Measurements from ENCODE around the gene BEGAIN. TPM values are rescaled to one million over a fixed set of nuclear protein-coding genes. Genes with fewer than 3 reads are reported as not detected.

BEGAIN gene
- total RNA-seq = 0.68 TPM
- long read RNA-seq, partial matches to known transcripts = 0 of 1 reads
- long read RNA-seq, other reads (novel, unspliced or antisense) = 1 of 1 reads

- ATAC-seq (no peak), DNase-seq (ENCODE audit: missing footprints) (peak; percentile 33)
- intact Hi-C loops (cut with DNase I) = no loop called here
Observed at GRCh38 chr14:100587086-100587762, at the start of gene BEGAIN. BEGAIN (minus strand) TSS chr14:100587417; CDS start chr14:100587290, 127 bp downstream.

- DNase-seq (ENCODE audit: missing footprints) (no peak), ATAC-seq (no peak)
- intact Hi-C loops (cut with DNase I) = no loop called here
Observed at GRCh38 chr14:100636559-100636958, 49.3 kb upstream of the BEGAIN start.

- DNase-seq (ENCODE audit: missing footprints) (no peak), ATAC-seq (no peak)
- intact Hi-C loops (cut with DNase I) = no loop called here
Observed at GRCh38 chr14:100634026-100634425, 46.8 kb upstream of the BEGAIN start.

GRCh38 chr14:100633406-100633805 lies 46.2 kb upstream of the BEGAIN start:
- ATAC-seq (no peak), DNase-seq (ENCODE audit: missing footprints) (no peak)
- intact Hi-C loops (cut with DNase I) = no loop called here

GRCh38 chr14:100629696-100630095 lies 42.5 kb upstream of the BEGAIN start:
- ATAC-seq (no peak), DNase-seq (ENCODE audit: missing footprints) (no peak)
- intact Hi-C loops (cut with DNase I) = no loop called here

GRCh38 chr14:100629098-100629497 lies 41.9 kb upstream of the BEGAIN start:
- intact Hi-C loops (cut with DNase I) = no loop called here
- ATAC-seq (no peak), DNase-seq (ENCODE audit: missing footprints) (no peak)

- DNase-seq (ENCODE audit: missing footprints) (no peak), ATAC-seq (no peak)
- intact Hi-C loops (cut with DNase I) = no loop called here
Observed at GRCh38 chr14:100628225-100628624, 41.0 kb upstream of the BEGAIN start.

- intact Hi-C loops (cut with DNase I) = no loop called here
- no peak for ATAC-seq
- DNase-seq (ENCODE audit: missing footprints) = no peak
Observed at GRCh38 chr14:100626614-100627013, 39.4 kb upstream of the BEGAIN start.

- no peak for ATAC-seq
- DNase-seq (ENCODE audit: missing footprints) = no peak
- intact Hi-C loops (cut with DNase I) = no loop called here
Observed at GRCh38 chr14:100623961-100624360, 36.7 kb upstream of the BEGAIN start.

- intact Hi-C loops (cut with DNase I) = no loop called here
- no peak for DNase-seq (ENCODE audit: missing footprints)
- no peak for ATAC-seq
Observed at GRCh38 chr14:100623557-100623956, 36.3 kb upstream of the BEGAIN start.

- ATAC-seq (no peak), DNase-seq (ENCODE audit: missing footprints) (no peak)
- intact Hi-C loops (cut with DNase I) = no loop called here
Observed at GRCh38 chr14:100622708-100623485, 35.7 kb upstream of the BEGAIN start.

- intact Hi-C loops (cut with DNase I) = no loop called here
- DNase-seq (ENCODE audit: missing footprints) (no peak), ATAC-seq (no peak)
Observed at GRCh38 chr14:100622224-100622623, 35.0 kb upstream of the BEGAIN start.

- DNase-seq (ENCODE audit: missing footprints) (no peak), ATAC-seq (no peak)
- intact Hi-C loops (cut with DNase I) = no loop called here
Observed at GRCh38 chr14:100621806-100622205, 34.6 kb upstream of the BEGAIN start.

GRCh38 chr14:100620255-100621100 lies 33.3 kb upstream of the BEGAIN start:
- intact Hi-C loops (cut with DNase I) = no loop called here
- ATAC-seq = no peak
- DNase-seq (ENCODE audit: missing footprints) = no peak

- ATAC-seq = no peak
- no peak for DNase-seq (ENCODE audit: missing footprints)
- intact Hi-C loops (cut with DNase I) = no loop called here
Observed at GRCh38 chr14:100619396-100620254, 32.4 kb upstream of the BEGAIN start.

- ATAC-seq = no peak
Observed at GRCh38 chr14:100618763-100619320, 31.6 kb upstream of the BEGAIN start.

GRCh38 chr14:100618318-100618693 lies 31.1 kb upstream of the BEGAIN start:
- ATAC-seq (peak; percentile 29), DNase-seq (ENCODE audit: missing footprints) (peak; percentile 85)
- intact Hi-C loops (cut with DNase I) = no loop called here

More at GRCh38 chr14:100618763-100619320, 31.6 kb upstream of the BEGAIN start:
- no peak for DNase-seq (ENCODE audit: missing footprints)
- intact Hi-C loops (cut with DNase I) = no loop called here
